ENCODE measurements around the gene MTFR2. TPM values are rescaled to one million over a fixed set of nuclear protein-coding genes. Genes with fewer than 3 reads are reported as not detected.

The MTFR2 gene
- total and polyA plus RNA-seq, 12 donors: 0.30 to 0.97 (median 0.67) TPM; not detected in 1

DNA sequence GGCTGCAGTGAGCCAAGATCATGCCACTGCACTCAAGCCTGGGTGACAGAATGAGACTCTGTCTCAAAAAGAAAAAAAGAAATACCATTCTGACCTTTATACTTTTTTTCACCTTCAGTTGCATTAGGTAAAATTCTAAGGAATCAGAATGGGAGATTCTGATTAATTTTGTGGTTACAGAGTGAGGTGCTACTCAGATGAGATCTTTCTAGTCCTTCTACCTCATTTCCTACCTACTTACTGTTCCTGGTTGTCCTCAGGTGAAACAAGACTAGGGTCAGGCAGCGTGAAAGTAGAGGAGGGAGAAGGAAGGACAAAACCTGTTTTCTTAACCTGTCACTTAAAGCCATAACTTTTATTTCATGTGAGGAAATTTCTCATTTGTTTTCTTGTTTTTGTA, 63.7 kb downstream of the MTFR2 start:
- Histone ChIP-seq H3K27ac (no peak overlapping the region), H3K36me3 (replicated peaks in 1 of 2) (no peaks in the 10 kb centered on the region), H3K4me3 (no peak overlapping the region), H3K9me3 (replicated peaks in 1 of 3) (no peaks in the 10 kb centered on the region), H3K4me1 (replicated peaks in 1 of 2) (peaks cover 0 to 8% of the 10 kb centered on the region in 2 donors), H3K27me3 (no peaks in the 10 kb centered on the region)
- 91 to 96% (median 95%) methylated on average over 1 of the region's 1 CpG for WGBS, 4 donors
- DNase-seq: no peak
- intact Hi-C loops (cut with DNase I): no loop called here
- no peak for TF ChIP-seq POLR2A (IDR thresholded peaks at IDR 0.05)
- TF ChIP-seq, protein P1, sequence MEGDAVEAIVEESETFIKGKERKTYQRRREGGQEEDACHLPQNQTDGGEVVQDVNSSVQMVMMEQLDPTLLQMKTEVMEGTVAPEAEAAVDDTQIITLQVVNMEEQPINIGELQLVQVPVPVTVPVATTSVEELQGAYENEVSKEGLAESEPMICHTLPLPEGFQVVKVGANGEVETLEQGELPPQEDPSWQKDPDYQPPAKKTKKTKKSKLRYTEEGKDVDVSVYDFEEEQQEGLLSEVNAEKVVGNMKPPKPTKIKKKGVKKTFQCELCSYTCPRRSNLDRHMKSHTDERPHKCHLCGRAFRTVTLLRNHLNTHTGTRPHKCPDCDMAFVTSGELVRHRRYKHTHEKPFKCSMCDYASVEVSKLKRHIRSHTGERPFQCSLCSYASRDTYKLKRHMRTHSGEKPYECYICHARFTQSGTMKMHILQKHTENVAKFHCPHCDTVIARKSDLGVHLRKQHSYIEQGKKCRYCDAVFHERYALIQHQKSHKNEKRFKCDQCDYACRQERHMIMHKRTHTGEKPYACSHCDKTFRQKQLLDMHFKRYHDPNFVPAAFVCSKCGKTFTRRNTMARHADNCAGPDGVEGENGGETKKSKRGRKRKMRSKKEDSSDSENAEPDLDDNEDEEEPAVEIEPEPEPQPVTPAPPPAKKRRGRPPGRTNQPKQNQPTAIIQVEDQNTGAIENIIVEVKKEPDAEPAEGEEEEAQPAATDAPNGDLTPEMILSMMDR (IDR thresholded peaks at IDR 0.05): no peak

DNA sequence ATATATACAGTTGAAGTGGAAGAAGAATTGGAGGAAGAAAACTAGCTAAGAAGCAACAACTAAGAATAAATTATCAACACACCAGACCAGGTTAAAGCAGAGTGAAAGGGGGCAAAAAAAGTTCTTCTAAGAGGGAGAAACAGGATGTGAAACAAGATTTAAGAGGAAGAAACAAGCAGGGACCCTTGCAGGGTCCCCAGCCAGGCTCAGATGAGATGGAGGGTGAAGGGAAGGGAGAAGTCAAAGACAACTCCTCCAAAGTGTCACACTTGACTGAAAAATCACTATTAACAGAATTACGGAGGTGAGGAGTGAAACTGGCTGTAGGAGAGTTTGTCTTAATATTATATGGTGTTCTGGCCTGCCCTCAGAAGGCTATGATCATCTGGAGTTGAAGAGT, 65.4 kb downstream of the MTFR2 start:
- Histone ChIP-seq H3K36me3 (replicated peaks in 1 of 2) (no peaks in the 10 kb centered on the region), H3K9me3 (replicated peaks in 1 of 3) (no peaks in the 10 kb centered on the region), H3K27ac (no peak overlapping the region), H3K27me3 (no peaks in the 10 kb centered on the region), H3K4me3 (no peak overlapping the region), H3K4me1 (replicated peaks in 1 of 2) (peaks cover 16 to 24% of the 10 kb centered on the region in 2 donors)
- DNase-seq: no peak
- intact Hi-C loops (cut with DNase I): no loop called here
- WGBS, 4 donors: 79 to 92% (median 89%) methylated on average over 1 of the region's 1 CpG
- no peak for TF ChIP-seq POLR2A (IDR thresholded peaks at IDR 0.05)
- TF ChIP-seq, protein P1 (IDR thresholded peaks at IDR 0.05): no peak

DNA sequence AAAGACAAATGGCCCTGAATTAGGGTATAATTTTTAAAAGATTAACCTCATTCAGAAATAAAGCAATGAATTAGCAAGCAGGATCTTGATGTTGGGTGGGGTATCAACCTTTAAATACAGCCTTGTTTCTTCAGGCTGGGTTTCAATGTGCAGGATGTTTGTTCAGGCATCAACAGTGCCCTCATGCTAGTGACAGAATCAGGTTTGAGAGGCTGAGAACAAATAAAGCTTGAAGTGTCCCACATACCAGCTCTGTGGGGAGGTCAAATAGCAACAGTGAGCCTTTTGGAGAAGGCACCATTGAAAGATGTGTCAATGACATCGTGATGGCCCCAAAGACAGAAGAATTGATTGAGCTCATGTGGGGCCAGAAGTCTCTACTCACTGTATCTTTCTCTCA, 68.2 kb downstream of the MTFR2 start:
- H3K27ac ChIP-seq: peak overlapping the region in 2 of 5 donors; percentile 36 to 50
- no peak for TF ChIP-seq POLR2A (IDR thresholded peaks at IDR 0.05)
- TF ChIP-seq, protein P1 (IDR thresholded peaks at IDR 0.05): no peak
- H3K9me3 ChIP-seq (replicated peaks in 1 of 3): no peaks in the 10 kb centered on the region
- H3K4me1 ChIP-seq (replicated peaks in 1 of 2): peaks cover 25 to 35% of the 10 kb centered on the region in 2 donors
- intact Hi-C loops (cut with DNase I): no loop called here
- DNase-seq: no peak
- H3K4me3 ChIP-seq: no peak overlapping the region
- H3K36me3 ChIP-seq (replicated peaks in 1 of 2): no peaks in the 10 kb centered on the region
- 71 to 87% (median 82%) methylated on average over 1 of the region's 1 CpG for WGBS, 4 donors
- no peaks in the 10 kb centered on the region for H3K27me3 ChIP-seq

DNA sequence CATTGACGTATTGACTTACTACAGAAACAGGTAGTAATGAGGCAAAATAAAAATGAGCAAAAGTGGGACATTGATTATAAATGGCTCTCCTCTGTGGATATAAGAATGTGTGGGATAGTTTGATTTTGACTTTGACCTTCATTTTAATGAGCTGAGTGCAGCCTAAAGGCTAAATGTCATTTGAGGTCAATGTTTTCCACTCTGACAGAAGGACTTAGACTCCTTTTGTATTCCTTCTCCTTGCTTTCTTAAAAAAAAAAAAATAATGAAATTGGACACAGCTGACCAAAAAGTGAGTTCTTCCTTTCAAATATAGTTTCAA, 68.6 kb downstream of the MTFR2 start:
- 26 to 35% (median 31%) methylated on average over 1 of the region's 1 CpG for WGBS, 4 donors
- Histone ChIP-seq H3K27ac (peak overlapping the region in 1 of 5 donors; percentile 50), H3K4me3 (no peak overlapping the region), H3K9me3 (replicated peaks in 1 of 3) (no peaks in the 10 kb centered on the region), H3K36me3 (replicated peaks in 1 of 2) (no peaks in the 10 kb centered on the region), H3K4me1 (replicated peaks in 1 of 2) (peaks cover 25 to 35% of the 10 kb centered on the region in 2 donors), H3K27me3 (no peaks in the 10 kb centered on the region)
- intact Hi-C loops (cut with DNase I): no loop called here
- no peak for TF ChIP-seq POLR2A (IDR thresholded peaks at IDR 0.05)
- TF ChIP-seq, protein P1 (IDR thresholded peaks at IDR 0.05): no peak
- DNase-seq: no peak

Other genes with a start within 250 kb of the MTFR2 start
- 100 to 1,000 TPM in 7 of 9 donors, 10 to 100 TPM in 2; 55.7 to 210 (median 115) TPM for gene BCLAF1, start 39.5 kb upstream of the MTFR2 start, total RNA-seq
- gene BCLAF1, start 39.5 kb upstream of the MTFR2 start, polyA plus RNA-seq: 100 to 1,000 TPM in 1 of 3 donors, 10 to 100 TPM in 2; 27.7 to 207 (median 40.5) TPM